Measurements from ENCODE around the gene PEAK1.

DNA sequence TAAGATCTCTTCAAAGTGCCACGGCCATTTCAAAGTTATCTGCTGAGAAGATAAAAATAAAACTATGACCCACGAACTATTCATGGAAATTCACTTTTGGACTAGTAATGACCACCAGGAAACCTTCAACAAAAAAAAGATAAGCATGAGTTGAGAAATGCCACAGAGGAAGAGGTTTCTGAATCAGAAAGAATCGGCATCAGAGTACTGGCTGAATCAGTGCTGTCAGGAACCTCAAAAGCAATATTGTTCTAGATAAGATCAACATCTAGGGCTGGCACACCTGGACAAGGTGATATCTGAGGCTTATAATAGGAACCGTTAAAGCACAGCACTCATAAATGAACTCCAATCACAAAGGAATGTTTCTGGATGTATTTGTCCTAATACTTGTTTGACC, 72.7 kb downstream of the PEAK1 start:
- TF ChIP-seq EP300 (IDR thresholded peaks at IDR 0.05) (no peak), POLR2A (IDR thresholded peaks at IDR 0.05) (no peak)
- TF ChIP-seq, protein P1, sequence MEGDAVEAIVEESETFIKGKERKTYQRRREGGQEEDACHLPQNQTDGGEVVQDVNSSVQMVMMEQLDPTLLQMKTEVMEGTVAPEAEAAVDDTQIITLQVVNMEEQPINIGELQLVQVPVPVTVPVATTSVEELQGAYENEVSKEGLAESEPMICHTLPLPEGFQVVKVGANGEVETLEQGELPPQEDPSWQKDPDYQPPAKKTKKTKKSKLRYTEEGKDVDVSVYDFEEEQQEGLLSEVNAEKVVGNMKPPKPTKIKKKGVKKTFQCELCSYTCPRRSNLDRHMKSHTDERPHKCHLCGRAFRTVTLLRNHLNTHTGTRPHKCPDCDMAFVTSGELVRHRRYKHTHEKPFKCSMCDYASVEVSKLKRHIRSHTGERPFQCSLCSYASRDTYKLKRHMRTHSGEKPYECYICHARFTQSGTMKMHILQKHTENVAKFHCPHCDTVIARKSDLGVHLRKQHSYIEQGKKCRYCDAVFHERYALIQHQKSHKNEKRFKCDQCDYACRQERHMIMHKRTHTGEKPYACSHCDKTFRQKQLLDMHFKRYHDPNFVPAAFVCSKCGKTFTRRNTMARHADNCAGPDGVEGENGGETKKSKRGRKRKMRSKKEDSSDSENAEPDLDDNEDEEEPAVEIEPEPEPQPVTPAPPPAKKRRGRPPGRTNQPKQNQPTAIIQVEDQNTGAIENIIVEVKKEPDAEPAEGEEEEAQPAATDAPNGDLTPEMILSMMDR (IDR thresholded peaks at IDR 0.05): no peak

Measured in suprapubic skin (tissue), 3 donors.